Measurements from ENCODE around the gene FBXW7. TPM values are rescaled to one million over a fixed set of nuclear protein-coding genes. Genes with fewer than 3 reads are reported as not detected.

The FBXW7 gene
- total RNA-seq, 1 experiment from 2014 or later, result 27.1 TPM

GRCh38 chr4:152307669-152308068 is 228.2 kb downstream of the FBXW7 start:
- peaks cover 12 to 14% of the 10 kb centered on the region in 2 experiments for H3K4me1 Mint-ChIP-seq
- no peak overlapping the region for H3K56ac ChIP-seq (ENCODE audit: insufficient read length, low read depth, low read length)
- H3K27me3 ChIP-seq (ENCODE audit: insufficient read depth, low read length), result no peaks in the 10 kb centered on the region
- H2BK120ac ChIP-seq (ENCODE audit: low read depth, low read length, poor library complexity, severe bottlenecking), result no peak overlapping the region
- H3K27me3 Mint-ChIP-seq (ENCODE audit: low read depth), result no peaks in the 10 kb centered on the region
- H4K5ac ChIP-seq (ENCODE audit: insufficient read length, low read depth, low read length), result no peak overlapping the region
- no peak overlapping the region for H3K14ac ChIP-seq (ENCODE audit: insufficient read depth, low read length)
- no peak overlapping the region for H3K4ac ChIP-seq (ENCODE audit: low read depth, low read length)
- no peak overlapping the region for H2BK5ac ChIP-seq (ENCODE audit: insufficient read length, low read length)
- no peak overlapping the region for H2AFZ ChIP-seq (ENCODE audit: low read length)
- no peak overlapping the region for H2BK20ac ChIP-seq (ENCODE audit: low read depth, low read length, poor library complexity, severe bottlenecking)
- no peak overlapping the region for H4K8ac ChIP-seq (replicated peaks; ENCODE audit: insufficient read length, low read depth, low read length)
- no peak overlapping the region for H2AK5ac ChIP-seq (ENCODE audit: insufficient read length, low read length)
- H3K36me3 Mint-ChIP-seq (ENCODE audit: insufficient read depth in 1 of 3, low read depth in 3 of 3), result no peaks in the 10 kb centered on the region
- H3K23ac ChIP-seq (ENCODE audit: insufficient read length, low read depth, low read length), result no peak overlapping the region
- H3K4me1 ChIP-seq (ENCODE audit: insufficient read depth, low read length), result peaks cover 2% of the 10 kb centered on the region; the same call in 1 of the 2 replicates
- H3K9me3 ChIP-seq (ENCODE audit: control insufficient read depth, low read depth, low read length), result no peaks in the 10 kb centered on the region
- no peak overlapping the region for H3K27ac Mint-ChIP-seq
- TF ChIP-seq CTCF (conservative IDR thresholded peaks at IDR 0.05), result no peak
- no peak overlapping the region for H4K91ac ChIP-seq (ENCODE audit: insufficient read length, low read depth, low read length)
- no peaks in the 10 kb centered on the region for H4K20me1 ChIP-seq (ENCODE audit: control insufficient read depth, insufficient read depth, insufficient read length)
- no peaks in the 10 kb centered on the region for H3K23me2 ChIP-seq (ENCODE audit: insufficient read length, low read depth, low read length, poor library complexity, severe bottlenecking)
- no peak overlapping the region for H3K4me2 ChIP-seq (ENCODE audit: insufficient read depth, insufficient read length, low read length)
- H3K9ac ChIP-seq (ENCODE audit: extremely low read depth, insufficient read length, low read length), result no peak overlapping the region
- no peak overlapping the region for H3K18ac ChIP-seq (ENCODE audit: insufficient read length, low read depth, low read length)
- H3K4me3 Mint-ChIP-seq, result no peak overlapping the region
- no peak overlapping the region for H3T11ph ChIP-seq (ENCODE audit: low read length)
- no peak overlapping the region for H2BK12ac ChIP-seq (ENCODE audit: insufficient read length, low read depth, low read length)
- H3K79me1 ChIP-seq (ENCODE audit: insufficient read depth, low read depth, low read length, poor library complexity, severe bottlenecking), result no peaks in the 10 kb centered on the region
- no CpG with 5 or more reads among the region's 8 CpGs for WGBS (ENCODE audit: extremely low coverage, insufficient read length, low lambda C conversion rate)
- no peak overlapping the region for H3K27ac ChIP-seq (ENCODE audit: insufficient read length, low read depth, low read length)
- DNase-seq, result no peak
- H3K9me3 Mint-ChIP-seq, result no peaks in the 10 kb centered on the region
- H3K79me2 ChIP-seq (ENCODE audit: insufficient read depth, low read length), result no peaks in the 10 kb centered on the region
- no peak overlapping the region for H2BK15ac ChIP-seq (ENCODE audit: low read depth, low read length)
